OCI-LY7 (cell line): Measurements from ENCODE around the gene PRIMPOL. TPM values are rescaled to one million over a fixed set of nuclear protein-coding genes. Genes with fewer than 3 reads are reported as not detected.
"Not testable (repeated sequence)": the region's sequence is repeated elsewhere in the genome, so short reads cannot be mapped to it uniquely, and the experiment has no call there.

Experiments
- BruUV-seq: library from RNA; stranded (reverse); fragments of 400-500 nt; replicated peaks from 2 replicates; lab custom pipeline; 2021; lab: Mats Ljungman, UMichigan
- CTCF ChIA-PET: fragments of 300-600 bp; sonication (Branson Sonifier 250); formaldehyde crosslinking; loops from one replicate; lab custom pipeline; 2022; ENCODE audit warnings: antibody characterized with exemption; ENCODE audit not compliant: unreplicated experiment; lab: Charles Lee
- POLR2A ChIA-PET: fragments of 300-600 bp; sonication (Branson Sonifier 250); formaldehyde crosslinking; loops from one replicate; lab custom pipeline; 2022; ENCODE audit warnings: antibody characterized with exemption; lab: Charles Lee
- DNase-seq: peaks from one replicate; pipeline ENCODE4 v3.0.0-alpha.2; 2015; ENCODE audit warnings: low spot score
- H2AFZ ChIP-seq: fragments of 200-600 bp; sonication (generic), shearing (Covaris generic); 2 replicates; pipeline ENCODE4 v1.6.1; 2014; ENCODE audit warnings: mild to moderate bottlenecking, antibody characterized with exemption, low read length, moderate library complexity
- H3K27ac ChIP-seq: fragments of 200-600 bp; sonication (generic); 2 replicates; pipeline ENCODE4 v1.5.1; 2014; ENCODE audit warnings: mixed run types, low read depth, mild to moderate bottlenecking, moderate library complexity, low read length, inconsistent platforms; ENCODE audit not compliant: poor library complexity, severe bottlenecking
- H3K36me3 ChIP-seq: fragments of 200-600 bp; sonication (generic); 2 replicates; pipeline ENCODE4 v1.6.1; 2014; ENCODE audit warnings: mild to moderate bottlenecking, antibody characterized with exemption, low read length, moderate library complexity, mixed read lengths; ENCODE audit not compliant: insufficient read depth
- H3K4me1 ChIP-seq: fragments of 200-600 bp; sonication (generic); 2 replicates; pipeline ENCODE4 v1.5.1; 2014; ENCODE audit warnings: mild to moderate bottlenecking, low read length; ENCODE audit not compliant: insufficient read depth, poor library complexity, severe bottlenecking
- H3K4me2 ChIP-seq: fragments of 200-600 bp; sonication (generic); 2 replicates; pipeline ENCODE4 v1.6.1; 2014; ENCODE audit warnings: mild to moderate bottlenecking, low read length
- H3K4me3 ChIP-seq: fragments of 200-600 bp; sonication (generic); 2 replicates; pipeline ENCODE4 v1.5.1; 2014; ENCODE audit warnings: mild to moderate bottlenecking, low read depth, low read length; ENCODE audit not compliant: poor library complexity, severe bottlenecking
- H3K79me2 ChIP-seq: fragments of 200-600 bp; sonication (generic); 2 replicates; pipeline ENCODE4 v1.6.1; 2016; ENCODE audit warnings: low read depth, mild to moderate bottlenecking, low read length, moderate library complexity, mixed read lengths; ENCODE audit not compliant: insufficient read depth
- H3K9me2 ChIP-seq: fragments of 200-600 bp; sonication (generic); 2 replicates; pipeline ENCODE4 v1.6.1; 2016; ENCODE audit warnings: mild to moderate bottlenecking, low read length, mixed read lengths; ENCODE audit not compliant: insufficient read depth
- H3K9me3 ChIP-seq: fragments of 200-600 bp; sonication (generic); 2 replicates; pipeline ENCODE4 v1.6.1; 2014; ENCODE audit warnings: mild to moderate bottlenecking, mixed run types, low read length, mixed read lengths
- H4K20me1 ChIP-seq: fragments of 200-600 bp; sonication (generic); 2 replicates; pipeline ENCODE4 v1.6.1; 2014; ENCODE audit warnings: mild to moderate bottlenecking, antibody characterized with exemption, low read length, moderate library complexity, mixed read lengths; ENCODE audit not compliant: insufficient read depth
- EZH2phosphoT487 ChIP-seq: fragments of 200-600 bp; sonication (generic); IDR thresholded peaks from 2 replicates; pipeline ENCODE4 v1.6.1; 2018; ENCODE audit warnings: low read depth, borderline replicate concordance, mild to moderate bottlenecking, mixed run types, antibody characterized with exemption, low read length, moderate library complexity, mixed read lengths
- intact Hi-C: fragments of 100-400 bp; cut with micrococcal nuclease; formaldehyde crosslinking; loops from one replicate; pipeline ENCODE4 v1.10.0; 2022; ENCODE audit not compliant: unreplicated experiment
- total RNA-seq, 2 experiments: library from RNA; depleted of rRNA in 1 of 2; stranded (reverse); fragments of >200 nt in 1 of 2; shearing (Covaris generic) in 1 of 2; gene quantifications; 2 replicates each; pipeline ENCODE4 v1.2.3, GENCODE V29; 2014 to 2022
- TF ChIP-seq, protein P1 (sequence below): fragments of 200-600 bp; sonication (generic); conservative IDR thresholded peaks from 2 replicates; pipeline ENCODE4 v1.5.1; 2014; ENCODE audit warnings: mild to moderate bottlenecking, antibody characterized with exemption, low read length, moderate library complexity, mixed read lengths

Gene PRIMPOL
- total RNA-seq, 2 experiments from 2014 or later, result 8.8 to 23.4 TPM

DNA sequence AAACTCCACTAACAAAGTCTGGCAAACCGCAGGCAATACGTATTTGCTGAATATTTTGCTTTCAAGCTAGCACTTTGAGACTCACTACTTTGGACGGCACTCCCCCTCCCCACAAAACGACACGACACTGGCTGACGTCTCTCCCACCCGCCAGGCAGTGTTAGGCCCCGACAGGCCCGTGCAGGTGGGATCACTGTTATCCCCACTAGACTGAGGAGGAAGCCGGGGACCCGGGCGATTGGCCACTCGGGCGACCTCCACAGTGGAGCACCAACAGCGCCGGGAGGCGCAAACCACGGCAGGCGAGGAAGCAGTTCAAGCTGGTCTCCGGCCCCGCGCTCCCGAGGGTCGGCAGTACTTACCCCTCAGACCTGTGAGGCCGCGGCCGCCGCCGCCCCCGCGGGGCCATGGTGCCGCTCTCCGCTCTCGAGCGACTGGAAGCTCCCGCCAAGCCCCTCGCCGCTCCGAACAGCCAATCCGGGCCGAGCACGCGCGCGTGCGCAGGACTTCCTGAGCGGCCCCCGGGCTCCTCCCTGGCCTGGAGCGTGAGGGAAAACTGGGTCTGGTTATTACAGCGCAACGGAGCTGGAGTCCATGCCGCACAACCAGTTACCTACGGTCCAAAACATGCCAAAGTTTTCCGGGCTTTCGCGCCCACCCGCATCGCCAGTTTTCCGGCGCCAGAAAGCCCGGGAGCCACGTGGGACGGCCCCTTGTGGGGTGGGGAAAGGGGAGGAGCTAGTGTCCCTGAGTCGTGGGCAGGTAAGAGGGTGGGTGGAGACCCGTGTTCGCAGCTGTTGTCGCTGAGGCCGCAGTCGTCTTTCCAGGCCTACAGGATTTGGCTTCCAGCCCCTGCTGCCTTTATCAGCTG, 84.4 kb downstream of the PRIMPOL start, which contains the start of gene CENPU:
TSS of gene CENPU (minus strand) at position 443 of the 871 bp plus-strand sequence. CDS start at position 409, 34 bp downstream.
- BruUV-seq, result no TSS peak
- peak within 1 kb of the TSS; percentile 97 for H2AFZ ChIP-seq
- CTCF ChIA-PET, result interaction anchor here (0.6 to 0.8 kb wide), 4 partner anchors 12 to 100 kb away, joined by 3 to 5 read pairs (median 4); no protein-coding TSS in a partner anchor

GRCh38 chr4:184734758-184735157, 85.2 kb downstream of the PRIMPOL start:
- BruUV-seq, result TSS peak; percentile 96
- H3K9me3 ChIP-seq, result no peaks in the 10 kb centered on the region
- peaks cover 33% of the 10 kb centered on the region for H3K4me1 ChIP-seq
- peaks cover 28% of the 10 kb centered on the region for H3K36me3 ChIP-seq
- H4K20me1 ChIP-seq, result peaks cover 23% of the 10 kb centered on the region
- peak overlapping the region; percentile 79 for H3K4me2 ChIP-seq
- CTCF ChIA-PET, result interaction anchor here (0.7 to 0.8 kb wide), 2 partner anchors 11 to 25 kb away, joined by 3 to 4 read pairs; no protein-coding TSS in a partner anchor
- peak overlapping the region; percentile 25 for H3K27ac ChIP-seq
- no peaks in the 10 kb centered on the region for H3K9me2 ChIP-seq
- TF ChIP-seq, protein P1, sequence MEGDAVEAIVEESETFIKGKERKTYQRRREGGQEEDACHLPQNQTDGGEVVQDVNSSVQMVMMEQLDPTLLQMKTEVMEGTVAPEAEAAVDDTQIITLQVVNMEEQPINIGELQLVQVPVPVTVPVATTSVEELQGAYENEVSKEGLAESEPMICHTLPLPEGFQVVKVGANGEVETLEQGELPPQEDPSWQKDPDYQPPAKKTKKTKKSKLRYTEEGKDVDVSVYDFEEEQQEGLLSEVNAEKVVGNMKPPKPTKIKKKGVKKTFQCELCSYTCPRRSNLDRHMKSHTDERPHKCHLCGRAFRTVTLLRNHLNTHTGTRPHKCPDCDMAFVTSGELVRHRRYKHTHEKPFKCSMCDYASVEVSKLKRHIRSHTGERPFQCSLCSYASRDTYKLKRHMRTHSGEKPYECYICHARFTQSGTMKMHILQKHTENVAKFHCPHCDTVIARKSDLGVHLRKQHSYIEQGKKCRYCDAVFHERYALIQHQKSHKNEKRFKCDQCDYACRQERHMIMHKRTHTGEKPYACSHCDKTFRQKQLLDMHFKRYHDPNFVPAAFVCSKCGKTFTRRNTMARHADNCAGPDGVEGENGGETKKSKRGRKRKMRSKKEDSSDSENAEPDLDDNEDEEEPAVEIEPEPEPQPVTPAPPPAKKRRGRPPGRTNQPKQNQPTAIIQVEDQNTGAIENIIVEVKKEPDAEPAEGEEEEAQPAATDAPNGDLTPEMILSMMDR, result no peak
- TF ChIP-seq EZH2phosphoT487, result no peak
- POLR2A ChIA-PET, result interaction anchor here (0.5 to 2.6 kb wide), 25 partner anchors 10 to 748 kb away, joined by 3 to 18 read pairs (median 4); partner anchors contain the start of genes CASP3, PRIMPOL and SLC25A4
- H2AFZ ChIP-seq, result peak overlapping the region; percentile 97
- H3K4me3 ChIP-seq, result peak overlapping the region; percentile 66
- intact Hi-C loops, result loop anchor here (1.0 to 10.0 kb wide), 9 partner anchors 85 to 1460 kb away; partner anchors contain the start of genes CASP3, CYP4V2, IRF2 and PRIMPOL
- H3K79me2 ChIP-seq, result peaks cover 41% of the 10 kb centered on the region
- no peak for DNase-seq

More for the DNA sequence above, 84.4 kb downstream of the PRIMPOL start, which contains the start of gene CENPU:
- peak within 1 kb of the TSS; percentile 84 for H3K27ac ChIP-seq
- peak; percentile 99 for DNase-seq
- peaks cover 50% of the 10 kb centered on the region for H3K79me2 ChIP-seq
- POLR2A ChIA-PET, result interaction anchor here (0.5 to 2.6 kb wide), 33 partner anchors 9 to 1196 kb away, joined by 3 to 18 read pairs (median 4); partner anchors contain the start of genes CASP3, PRIMPOL and SLC25A4
- intact Hi-C loops, result loop anchor here (1.0 to 10.0 kb wide), 9 partner anchors 85 to 1461 kb away; partner anchors contain the start of genes CASP3, CYP4V2, IRF2 and PRIMPOL
- H3K4me1 ChIP-seq, result peaks cover 30% of the 10 kb centered on the region
- H3K36me3 ChIP-seq, result peaks cover 36% of the 10 kb centered on the region
- no peaks in the 10 kb centered on the region for H3K9me2 ChIP-seq
- peak within 1 kb of the TSS; percentile 94 for H3K4me3 ChIP-seq
- H4K20me1 ChIP-seq, result peaks cover 27% of the 10 kb centered on the region
- TF ChIP-seq, protein P1, result no peak
- no peak for TF ChIP-seq EZH2phosphoT487
- H3K4me2 ChIP-seq, result peak within 1 kb of the TSS; percentile 79
- H3K9me3 ChIP-seq, result no peaks in the 10 kb centered on the region

DNA sequence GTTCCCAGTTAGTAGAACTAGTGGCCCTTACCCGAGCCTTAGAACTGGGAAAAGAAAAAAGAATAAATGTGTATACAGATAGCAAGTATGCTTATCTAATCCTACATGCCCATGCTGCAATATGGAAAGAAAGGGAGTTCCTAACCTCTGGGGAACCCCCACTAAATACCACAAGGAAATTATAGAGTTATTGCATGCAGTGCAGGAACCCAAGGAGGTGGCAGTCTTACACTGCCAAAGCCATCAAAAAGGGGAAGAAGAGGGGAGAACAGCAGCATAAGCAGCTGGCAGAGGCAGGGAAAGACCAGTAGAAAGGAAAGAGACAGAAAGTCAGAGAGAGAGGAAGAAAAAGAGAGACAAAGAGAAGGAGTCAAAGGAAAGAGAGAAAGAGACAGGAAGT, 90.0 kb downstream of the PRIMPOL start:
- H3K4me1 ChIP-seq, H3K27ac ChIP-seq, H3K9me2 ChIP-seq, BruUV-seq, POLR2A ChIA-PET, H3K79me2 ChIP-seq, H3K4me3 ChIP-seq, DNase-seq, H4K20me1 ChIP-seq, H2AFZ ChIP-seq, H3K4me2 ChIP-seq, H3K9me3 ChIP-seq, CTCF ChIA-PET, H3K36me3 ChIP-seq: not testable (repeated sequence)
- intact Hi-C loops, result loop anchor here (10.0 kb wide), 2 partner anchors 565 to 1455 kb away; partner anchors contain the start of gene CYP4V2
